ENCODE measurements around the gene CD9. TPM values are rescaled to one million over a fixed set of nuclear protein-coding genes. Genes with fewer than 3 reads are reported as not detected.
A peak's percentile ranks its signal among the peaks of the same experiment; 100 is the strongest.

Gene CD9
- total RNA-seq, 3 donors from 2014 or later (not counting 1 experiment from before 2014, with no cell fraction given) = 2.1 to 55.9 (median 8.0) TPM

DNA sequence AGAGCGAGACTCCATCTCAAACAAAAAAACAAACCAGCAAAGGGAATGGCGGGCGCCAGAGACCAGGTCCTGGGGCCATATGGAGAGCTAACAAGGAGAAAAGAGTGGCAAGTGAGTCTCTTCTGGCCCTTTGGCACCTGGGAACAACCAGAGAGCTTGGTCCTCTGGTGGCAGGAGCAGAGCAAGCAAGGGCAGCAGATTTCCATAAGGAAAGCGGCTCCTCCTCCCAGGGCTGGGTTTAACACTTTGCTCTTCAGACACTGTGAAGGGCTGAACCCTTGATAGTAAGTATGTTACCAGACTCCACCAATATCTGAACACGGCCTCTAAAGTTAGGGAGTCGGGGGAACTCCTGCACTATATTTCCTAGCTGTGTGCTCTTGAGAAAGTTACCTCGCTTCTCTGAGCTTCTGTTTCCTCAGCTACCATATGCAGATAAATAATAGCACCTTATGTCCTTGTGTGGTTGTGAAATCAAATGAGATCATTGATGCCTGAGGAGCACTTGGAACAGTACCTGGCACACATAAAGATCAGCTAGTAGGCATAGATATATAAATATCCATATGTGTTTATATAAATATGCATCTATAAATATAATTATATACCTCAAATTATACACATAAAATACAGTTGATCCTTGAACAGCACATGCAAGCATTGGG, 76.9 kb downstream of the CD9 start:
- H3K4me3 Mint-ChIP-seq = no peak overlapping the region

DNA sequence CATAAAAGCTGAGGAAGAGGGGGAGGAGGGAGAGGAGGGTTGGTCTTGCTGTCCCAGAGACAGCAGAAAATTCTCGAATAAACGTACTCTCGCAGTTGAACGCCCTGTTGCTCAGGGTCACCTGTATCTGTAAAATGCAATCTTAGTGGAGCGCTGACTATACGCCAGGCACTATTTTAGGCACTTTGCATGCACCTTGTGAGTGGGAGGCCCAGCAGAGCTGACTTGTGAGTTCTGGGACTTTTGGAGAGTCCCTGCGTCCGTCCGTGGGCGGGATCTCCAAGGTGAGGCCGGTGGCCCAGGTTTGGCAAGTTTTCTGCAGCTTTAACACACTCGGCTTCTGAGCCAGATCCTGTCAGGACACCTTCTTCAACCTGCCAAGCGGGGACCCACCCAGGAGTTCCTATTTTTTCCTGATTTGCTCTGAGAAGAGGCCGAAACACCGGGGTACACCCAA, 77.8 kb downstream of the CD9 start:
- H3K9me3 Mint-ChIP-seq = no peaks in the 10 kb centered on the region
- no peak overlapping the region for H3K27ac Mint-ChIP-seq
- Histone ChIP-seq H3K36me3 (ENCODE audit: control insufficient read depth, insufficient read depth, low read length) (no peaks in the 10 kb centered on the region), H3K27me3 (ENCODE audit: control insufficient read depth, insufficient read depth, low read length) (peaks cover 16% of the 10 kb centered on the region), H3K4me3 (ENCODE audit: low read length) (no peak overlapping the region), H3K4me1 (ENCODE audit: control insufficient read depth, insufficient read depth, low read length) (peaks cover 10% of the 10 kb centered on the region), H3K9me3 (ENCODE audit: control insufficient read depth, insufficient read depth, low read length) (no peaks in the 10 kb centered on the region), H3K27ac (ENCODE audit: low read length) (no peak overlapping the region)
- no peak for ATAC-seq
- no peaks in the 10 kb centered on the region for H3K36me3 Mint-ChIP-seq
- TF ChIP-seq, protein P1, sequence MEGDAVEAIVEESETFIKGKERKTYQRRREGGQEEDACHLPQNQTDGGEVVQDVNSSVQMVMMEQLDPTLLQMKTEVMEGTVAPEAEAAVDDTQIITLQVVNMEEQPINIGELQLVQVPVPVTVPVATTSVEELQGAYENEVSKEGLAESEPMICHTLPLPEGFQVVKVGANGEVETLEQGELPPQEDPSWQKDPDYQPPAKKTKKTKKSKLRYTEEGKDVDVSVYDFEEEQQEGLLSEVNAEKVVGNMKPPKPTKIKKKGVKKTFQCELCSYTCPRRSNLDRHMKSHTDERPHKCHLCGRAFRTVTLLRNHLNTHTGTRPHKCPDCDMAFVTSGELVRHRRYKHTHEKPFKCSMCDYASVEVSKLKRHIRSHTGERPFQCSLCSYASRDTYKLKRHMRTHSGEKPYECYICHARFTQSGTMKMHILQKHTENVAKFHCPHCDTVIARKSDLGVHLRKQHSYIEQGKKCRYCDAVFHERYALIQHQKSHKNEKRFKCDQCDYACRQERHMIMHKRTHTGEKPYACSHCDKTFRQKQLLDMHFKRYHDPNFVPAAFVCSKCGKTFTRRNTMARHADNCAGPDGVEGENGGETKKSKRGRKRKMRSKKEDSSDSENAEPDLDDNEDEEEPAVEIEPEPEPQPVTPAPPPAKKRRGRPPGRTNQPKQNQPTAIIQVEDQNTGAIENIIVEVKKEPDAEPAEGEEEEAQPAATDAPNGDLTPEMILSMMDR (IDR thresholded peaks at IDR 0.05) = no peak
- 50% methylated on average over 15 of the region's 15 CpGs for WGBS (ENCODE audit: insufficient coverage)
- intact Hi-C loops (cut with micrococcal nuclease) = loop anchor here (1.0 kb wide), 1 partner anchor 83 kb away; no protein-coding TSS in a partner anchor
- H3K27me3 Mint-ChIP-seq (ENCODE audit: low read depth in 2 of 2) = peaks cover 14 to 47% of the 10 kb centered on the region in 2 donors
- peak in 1 of 2 donors; percentile 37 for DNase-seq
- no peaks in the 10 kb centered on the region for H3K4me1 Mint-ChIP-seq
- H3K4me3 Mint-ChIP-seq = peak overlapping the region; percentile 75

More for the DNA sequence above, 76.9 kb downstream of the CD9 start:
- ATAC-seq = no peak
- peaks cover 16% of the 10 kb centered on the region for H3K27me3 ChIP-seq (ENCODE audit: control insufficient read depth, insufficient read depth, low read length)
- WGBS (ENCODE audit: insufficient coverage) = 90% methylated on average over 5 of the region's 7 CpGs
- H3K27ac Mint-ChIP-seq = no peak overlapping the region
- no peaks in the 10 kb centered on the region for H3K9me3 Mint-ChIP-seq
- no peak for DNase-seq
- no peak overlapping the region for H3K4me3 ChIP-seq (ENCODE audit: low read length)
- no peaks in the 10 kb centered on the region for H3K4me1 Mint-ChIP-seq
- no peak overlapping the region for H3K27ac ChIP-seq (ENCODE audit: low read length)
- H3K4me1 ChIP-seq (ENCODE audit: control insufficient read depth, insufficient read depth, low read length) = peaks cover 10% of the 10 kb centered on the region
- H3K36me3 ChIP-seq (ENCODE audit: control insufficient read depth, insufficient read depth, low read length) = no peaks in the 10 kb centered on the region
- intact Hi-C loops (cut with micrococcal nuclease) = no loop called here
- TF ChIP-seq, protein P1 (IDR thresholded peaks at IDR 0.05) = no peak
- H3K36me3 Mint-ChIP-seq = no peaks in the 10 kb centered on the region
- H3K27me3 Mint-ChIP-seq (ENCODE audit: low read depth in 2 of 2) = peaks cover 14 to 47% of the 10 kb centered on the region in 2 donors
- H3K9me3 ChIP-seq (ENCODE audit: control insufficient read depth, insufficient read depth, low read length) = no peaks in the 10 kb centered on the region

DNA sequence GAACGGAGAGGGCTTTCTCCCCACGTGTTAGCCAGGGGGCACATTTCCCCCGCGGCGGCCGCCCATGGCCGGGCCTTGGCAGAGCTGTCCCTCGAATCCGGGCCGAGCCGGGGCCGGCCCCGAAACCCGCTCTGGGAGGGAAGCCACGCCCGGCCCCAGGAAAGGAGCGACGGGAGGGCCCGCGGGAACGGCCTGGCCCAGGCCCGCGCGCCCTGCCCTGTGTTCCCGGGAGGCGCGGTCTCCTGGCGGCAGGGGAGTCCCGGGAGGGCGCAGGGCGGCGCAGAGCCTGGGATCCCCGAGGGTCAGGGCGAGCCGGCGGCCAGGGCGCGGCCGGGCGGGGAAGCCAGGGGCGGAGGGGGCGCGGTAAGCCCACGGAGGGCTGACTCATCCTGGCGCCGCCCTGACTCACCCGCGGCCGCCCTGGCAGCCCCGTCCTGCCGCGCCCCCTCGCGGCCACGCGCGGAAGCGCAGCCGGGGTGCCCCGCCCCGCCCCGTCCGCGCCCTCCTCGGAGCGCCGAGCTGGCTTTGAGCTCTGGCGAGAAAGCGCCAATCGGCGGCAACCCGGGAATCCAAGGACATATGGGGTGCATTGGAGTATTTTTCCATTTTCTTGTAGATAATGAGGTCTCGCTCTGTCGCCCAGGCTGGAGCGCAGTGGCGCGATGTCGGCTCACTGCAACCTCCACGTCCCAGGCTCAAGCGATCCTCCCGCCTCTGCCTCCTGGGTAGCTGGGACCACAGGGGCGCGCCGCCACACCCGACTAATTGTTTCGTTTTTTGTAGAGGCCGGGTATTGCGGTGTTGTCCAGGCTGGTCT, 78.4 kb downstream of the CD9 start:
- H3K27me3 Mint-ChIP-seq (ENCODE audit: low read depth in 2 of 2) = peaks cover 14 to 47% of the 10 kb centered on the region in 2 donors
- no peaks in the 10 kb centered on the region for H3K36me3 ChIP-seq (ENCODE audit: control insufficient read depth, insufficient read depth, low read length)
- intact Hi-C loops (cut with micrococcal nuclease) = loop anchor here (1.0 kb wide), 1 partner anchor 83 kb away; no protein-coding TSS in a partner anchor
- 9% methylated on average over 88 of the region's 88 CpGs for WGBS (ENCODE audit: insufficient coverage)
- no peak overlapping the region for H3K4me3 ChIP-seq (ENCODE audit: low read length)
- no peaks in the 10 kb centered on the region for H3K4me1 Mint-ChIP-seq
- TF ChIP-seq, protein P1 (IDR thresholded peaks at IDR 0.05) = peak; percentile 62
- no peak overlapping the region for H3K27ac ChIP-seq (ENCODE audit: low read length)
- ATAC-seq (peak; percentile 98 to 99 (median 99)), DNase-seq (peak; percentile 77 to 89)
- no peaks in the 10 kb centered on the region for H3K9me3 Mint-ChIP-seq
- peaks cover 10% of the 10 kb centered on the region for H3K4me1 ChIP-seq (ENCODE audit: control insufficient read depth, insufficient read depth, low read length)
- no peaks in the 10 kb centered on the region for H3K36me3 Mint-ChIP-seq
- no peak overlapping the region for H3K27ac Mint-ChIP-seq
- no peaks in the 10 kb centered on the region for H3K9me3 ChIP-seq (ENCODE audit: control insufficient read depth, insufficient read depth, low read length)
- H3K4me3 Mint-ChIP-seq = peak overlapping the region; percentile 75
- peaks cover 16% of the 10 kb centered on the region for H3K27me3 ChIP-seq (ENCODE audit: control insufficient read depth, insufficient read depth, low read length)
